Smooth muscle cell (in vitro differentiated cells): ENCODE results near the gene MBD5. TPM values are rescaled to one million over a fixed set of nuclear protein-coding genes. Genes with fewer than 3 reads are reported as not detected.

Experiments
- DNase-seq: peaks from one replicate; lab custom pipeline; 2025; ENCODE audit not compliant: unreplicated experiment; lab: John Stamatoyannopoulos, UW
- H2AFZ ChIP-seq: fragments of 200-600 bp; sonication (generic); 2 replicates; pipeline ENCODE4 v1.6.0; 2016; ENCODE audit warnings: antibody characterized with exemption, low read depth, mild to moderate bottlenecking
- H3F3A ChIP-seq: fragments of 200-600 bp; sonication (generic); 2 replicates; pipeline ENCODE4 v1.6.0; 2017; ENCODE audit warnings: antibody characterized with exemption, low read depth
- H3K27ac ChIP-seq: fragments of 200-600 bp; sonication (generic); 2 replicates; pipeline ENCODE4 v1.5.1; 2016; ENCODE audit warnings: low read depth, mild to moderate bottlenecking
- H3K27me3 ChIP-seq: fragments of 200-600 bp; sonication (generic); 2 replicates; pipeline ENCODE4 v1.6.1; 2016; ENCODE audit warnings: low read depth, mild to moderate bottlenecking
- H3K36me3 ChIP-seq: fragments of 200-600 bp; sonication (generic); 2 replicates; pipeline ENCODE4 v1.5.1; 2016; ENCODE audit warnings: low read depth
- H3K4me1 ChIP-seq: fragments of 200-600 bp; sonication (generic); 2 replicates; pipeline ENCODE4 v1.5.1; 2016; ENCODE audit warnings: low read depth
- H3K4me2 ChIP-seq: fragments of 200-600 bp; sonication (generic); 2 replicates; pipeline ENCODE4 v1.6.0; 2016; ENCODE audit warnings: mild to moderate bottlenecking
- H3K4me3 ChIP-seq: fragments of 200-600 bp; sonication (generic); 2 replicates; pipeline ENCODE4 v1.5.1; 2016; ENCODE audit warnings: mild to moderate bottlenecking
- H3K79me2 ChIP-seq: fragments of 200-600 bp; sonication (generic); 2 replicates; pipeline ENCODE4 v1.6.0; 2016; ENCODE audit warnings: low read depth, mild to moderate bottlenecking
- H3K9ac ChIP-seq: fragments of 200-600 bp; sonication (generic); 2 replicates; pipeline ENCODE4 v1.6.0; 2016; ENCODE audit warnings: low read depth
- H3K9me3 ChIP-seq: fragments of 200-600 bp; sonication (generic); replicated peaks from 2 replicates; pipeline ENCODE4 v1.5.1; 2016; ENCODE audit warnings: low read depth
- H4K20me1 ChIP-seq: fragments of 200-600 bp; sonication (generic); 2 replicates; pipeline ENCODE4 v1.6.0; 2016; ENCODE audit warnings: low read depth
- WGBS: methylation state at CpG from one replicate; pipeline ENCODE4 v1.1.7; 2016; ENCODE audit warnings: low lambda C conversion rate; 5-methylcytosine and 5-hydroxymethylcytosine counted together
- polyA plus RNA-seq: library from polyadenylated mRNA; unstranded; fragments of >200 nt; fragmentation: Nextera tagmentation; extraction: Ambion mirVana; gene quantifications from 2 replicates; pipeline ENCODE4 v1.2.1, GENCODE V29; 2016
- total RNA-seq: library from RNA; depleted of rRNA; stranded (reverse); fragments of >200 nt; gene quantifications from 2 replicates; pipeline ENCODE4 v1.2.3, GENCODE V29; 2014
- TF ChIP-seq, protein P1 (sequence below): fragments of 200-600 bp; sonication (generic); IDR thresholded peaks from 2 replicates; pipeline ENCODE4 v1.5.1; 2017; ENCODE audit warnings: borderline replicate concordance, mild to moderate bottlenecking, antibody characterized with exemption; ENCODE audit not compliant: insufficient read depth, poor library complexity, severe bottlenecking

MBD5 gene
- total and polyA plus RNA-seq, 2 experiments from 2014 or later: 25.7 to 31.2 TPM

- Histone ChIP-seq H3K36me3 (peaks cover 6% of the 10 kb centered on the region), H3K4me3 (no peak overlapping the region), H3K4me2 (no peak overlapping the region), H4K20me1 (peaks cover 54% of the 10 kb centered on the region), H3K27me3 (no peaks in the 10 kb centered on the region), H2AFZ (no peak overlapping the region), H3K4me1 (peaks cover 4% of the 10 kb centered on the region), H3K79me2 (no peaks in the 10 kb centered on the region), H3K9ac (no peak overlapping the region), H3K27ac (no peak overlapping the region), H3K9me3 (no peaks in the 10 kb centered on the region), H3F3A (no peaks in the 10 kb centered on the region)
- no peak for DNase-seq
- 54% methylated on average over 1 of the region's 1 CpG for WGBS
- TF ChIP-seq, protein P1, sequence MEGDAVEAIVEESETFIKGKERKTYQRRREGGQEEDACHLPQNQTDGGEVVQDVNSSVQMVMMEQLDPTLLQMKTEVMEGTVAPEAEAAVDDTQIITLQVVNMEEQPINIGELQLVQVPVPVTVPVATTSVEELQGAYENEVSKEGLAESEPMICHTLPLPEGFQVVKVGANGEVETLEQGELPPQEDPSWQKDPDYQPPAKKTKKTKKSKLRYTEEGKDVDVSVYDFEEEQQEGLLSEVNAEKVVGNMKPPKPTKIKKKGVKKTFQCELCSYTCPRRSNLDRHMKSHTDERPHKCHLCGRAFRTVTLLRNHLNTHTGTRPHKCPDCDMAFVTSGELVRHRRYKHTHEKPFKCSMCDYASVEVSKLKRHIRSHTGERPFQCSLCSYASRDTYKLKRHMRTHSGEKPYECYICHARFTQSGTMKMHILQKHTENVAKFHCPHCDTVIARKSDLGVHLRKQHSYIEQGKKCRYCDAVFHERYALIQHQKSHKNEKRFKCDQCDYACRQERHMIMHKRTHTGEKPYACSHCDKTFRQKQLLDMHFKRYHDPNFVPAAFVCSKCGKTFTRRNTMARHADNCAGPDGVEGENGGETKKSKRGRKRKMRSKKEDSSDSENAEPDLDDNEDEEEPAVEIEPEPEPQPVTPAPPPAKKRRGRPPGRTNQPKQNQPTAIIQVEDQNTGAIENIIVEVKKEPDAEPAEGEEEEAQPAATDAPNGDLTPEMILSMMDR: no peak
Measured at GRCh38 chr2:148282201-148282600, 261.3 kb downstream of the MBD5 start.

GRCh38 chr2:148292431-148292830 is 271.5 kb downstream of the MBD5 start:
- Histone ChIP-seq H3K27me3 (no peaks in the 10 kb centered on the region), H3K4me2 (no peak overlapping the region), H3K36me3 (no peaks in the 10 kb centered on the region), H4K20me1 (peaks cover 5% of the 10 kb centered on the region), H3F3A (no peaks in the 10 kb centered on the region), H2AFZ (no peak overlapping the region), H3K4me3 (no peak overlapping the region), H3K79me2 (no peaks in the 10 kb centered on the region), H3K27ac (no peak overlapping the region), H3K9me3 (no peaks in the 10 kb centered on the region), H3K9ac (no peak overlapping the region), H3K4me1 (no peaks in the 10 kb centered on the region)
- WGBS: 93% methylated on average over 2 of the region's 2 CpGs
- DNase-seq: no peak
- TF ChIP-seq, protein P1: no peak

- Histone ChIP-seq H4K20me1 (peaks cover 10% of the 10 kb centered on the region), H3K4me1 (no peaks in the 10 kb centered on the region), H3K36me3 (no peaks in the 10 kb centered on the region), H3K79me2 (no peaks in the 10 kb centered on the region), H2AFZ (no peak overlapping the region), H3F3A (no peaks in the 10 kb centered on the region), H3K9me3 (no peaks in the 10 kb centered on the region), H3K4me2 (no peak overlapping the region), H3K27ac (no peak overlapping the region), H3K4me3 (no peak overlapping the region), H3K9ac (no peak overlapping the region), H3K27me3 (no peaks in the 10 kb centered on the region)
- no peak for DNase-seq
- TF ChIP-seq, protein P1: no peak
Measured at GRCh38 chr2:148298196-148298595, 277.3 kb downstream of the MBD5 start.

DNA sequence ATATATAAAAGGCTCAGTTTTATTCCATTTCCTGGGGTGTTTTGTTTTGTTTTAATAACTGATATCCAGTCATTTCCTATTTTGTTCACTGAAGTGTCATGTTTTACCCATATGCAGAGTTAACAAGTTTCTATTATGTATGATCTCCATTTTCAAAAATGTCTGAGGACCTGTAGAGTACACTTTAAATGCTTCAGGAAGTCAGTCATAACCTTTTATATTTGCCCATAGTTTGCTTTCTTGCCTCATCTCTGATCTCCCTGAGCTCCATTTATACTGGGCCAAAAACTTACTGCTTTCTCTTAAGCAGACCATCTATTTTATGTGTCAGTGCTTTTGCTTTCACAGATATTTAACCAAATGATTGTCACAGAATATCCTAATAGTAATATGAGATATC is 278.7 kb downstream of the MBD5 start:
- no peaks in the 10 kb centered on the region for H3K79me2 ChIP-seq
- peaks cover 6% of the 10 kb centered on the region for H3K4me1 ChIP-seq
- no peak overlapping the region for H3K4me3 ChIP-seq
- H3K4me2 ChIP-seq: no peak overlapping the region
- H2AFZ ChIP-seq: no peak overlapping the region
- TF ChIP-seq, protein P1: no peak
- H3K27ac ChIP-seq: no peak overlapping the region
- H3F3A ChIP-seq: no peaks in the 10 kb centered on the region
- H3K9ac ChIP-seq: no peak overlapping the region
- H3K9me3 ChIP-seq: no peaks in the 10 kb centered on the region
- H3K36me3 ChIP-seq: no peaks in the 10 kb centered on the region
- DNase-seq: no peak
- H3K27me3 ChIP-seq: no peaks in the 10 kb centered on the region
- peaks cover 10% of the 10 kb centered on the region for H4K20me1 ChIP-seq
